H1 (cell line): ENCODE measurements around the gene DTNB. TPM values are rescaled to one million over a fixed set of nuclear protein-coding genes. Genes with fewer than 3 reads are reported as not detected.

Source experiments
- CTCF ChIA-PET: fragments of 300-600 bp; sonication (Branson Sonifier 250); formaldehyde crosslinking; loops from one replicate; lab custom pipeline; 2021; ENCODE audit not compliant: partially characterized antibody; lab: Charles Lee
- POLR2A ChIA-PET: fragments of 300-600 bp; sonication (Branson Sonifier 250); formaldehyde crosslinking; loops from one replicate; lab custom pipeline; 2021; ENCODE audit warnings: inconsistent platforms; ENCODE audit not compliant: partially characterized antibody; lab: Charles Lee
- DNase-seq, 2 experiments: peaks; one replicate each; pipeline versions ENCODE4 v3.0.0 to v3.0.0-alpha.2; 2010 to 2022; ENCODE audit warnings: low spot score in 2 of 2, low read depth in 1 of 2, mixed read lengths in 1 of 2
- FAIRE-seq: peaks from 2 replicates; lab custom pipeline; 2011; peaks lifted over from hg19 to GRCh38; lab: Jason Lieb, UNC
- H2AFZ ChIP-seq: 2 replicates; pipeline ENCODE4 v1.8.1; 2012; ENCODE audit warnings: low read length, inconsistent platforms
- H2AK5ac ChIP-seq: 2 replicates; pipeline ENCODE4 v1.6.1; 2013; ENCODE audit warnings: low read depth, low read length
- H2BK120ac ChIP-seq: replicated peaks from 2 replicates; pipeline ENCODE3; 2013; ENCODE audit warnings: low read depth, low read length, inconsistent platforms
- H2BK12ac ChIP-seq: 2 replicates; pipeline ENCODE4 v1.6.1; 2013; ENCODE audit warnings: low read depth, low read length
- H2BK15ac ChIP-seq: 2 replicates; pipeline ENCODE4 v1.6.1; 2013; ENCODE audit warnings: low read length
- H2BK20ac ChIP-seq: 2 replicates; pipeline ENCODE4 v1.6.1; 2013; ENCODE audit warnings: low read length
- H2BK5ac ChIP-seq: 2 replicates; pipeline ENCODE4 v1.6.1; 2013; ENCODE audit warnings: low read depth, low read length
- H3K14ac ChIP-seq: 2 replicates; pipeline ENCODE4 v1.6.1; 2013; ENCODE audit warnings: inconsistent platforms; ENCODE audit not compliant: insufficient read length
- H3K18ac ChIP-seq: 2 replicates; pipeline ENCODE4 v1.6.1; 2013; ENCODE audit warnings: low read length; ENCODE audit errors: extremely low read depth
- H3K23ac ChIP-seq: 2 replicates; pipeline ENCODE4 v1.6.1; 2013; ENCODE audit warnings: inconsistent platforms; ENCODE audit not compliant: insufficient read length
- H3K23me2 ChIP-seq: 2 replicates; pipeline ENCODE4 v1.6.1; 2013; ENCODE audit warnings: low read depth, low read length
- H3K27ac ChIP-seq: 2 replicates; pipeline ENCODE4 v1.6.1; 2011; ENCODE audit warnings: low read depth, low read length, inconsistent platforms
- H3K27me3 ChIP-seq, 4 experiments: replicated peaks in 1 of 4; 1 replicate in 1 of 4; 2 replicates in 3 of 4; pipeline versions ENCODE4 v1.6.1 to v1.8.1; 2011 to 2013; ENCODE audit warnings: low read length in 3 of 4, mild to moderate bottlenecking in 3 of 4, inconsistent platforms in 2 of 4, mixed read lengths in 2 of 4, moderate library complexity in 1 of 4; ENCODE audit not compliant: control insufficient read depth in 3 of 4, insufficient read depth in 3 of 4; ENCODE audit errors: extremely low read depth in 1 of 4
- H3K36me3 ChIP-seq, 4 experiments: 2 replicates each; pipeline versions ENCODE4 v1.6.1 to v1.8.1; 2011 to 2013; ENCODE audit warnings: mild to moderate bottlenecking in 4 of 4, low read length in 3 of 4, moderate library complexity in 2 of 4, control low read depth in 1 of 4, inconsistent platforms in 1 of 4; ENCODE audit not compliant: insufficient read depth in 4 of 4, control insufficient read depth in 2 of 4
- H3K4ac ChIP-seq: replicated peaks from 2 replicates; pipeline ENCODE3; 2013; ENCODE audit warnings: low read length, low read depth, mixed read lengths, inconsistent platforms; ENCODE audit not compliant: insufficient read length
- H3K4me1 ChIP-seq, 4 experiments: replicated peaks in 1 of 4; 1 replicate in 1 of 4; 2 replicates in 3 of 4; pipeline versions ENCODE4 v1.6.1 to v1.8.1; 2011 to 2013; ENCODE audit warnings: low read length in 3 of 4, inconsistent platforms in 2 of 4, mixed read lengths in 1 of 4; ENCODE audit not compliant: insufficient read depth in 4 of 4, control insufficient read depth in 3 of 4
- H3K4me2 ChIP-seq, 2 experiments: 2 replicates each; pipeline versions ENCODE4 v1.6.1 to v1.8.1; 2011 to 2013; ENCODE audit warnings: low read depth in 2 of 2, low read length in 2 of 2, control low read depth in 1 of 2, inconsistent platforms in 1 of 2, mild to moderate bottlenecking in 1 of 2; ENCODE audit not compliant: insufficient read depth in 1 of 2
- H3K4me3 ChIP-seq, 4 experiments: fragments of 200-600, 300-600 bp in 1 of 4; sonication (generic), shearing (Covaris generic), sonication (Bioruptor Twin) in 1 of 4; 2 replicates each; pipeline versions ENCODE4 v1.5.1 to v1.8.1; 2011 to 2016; ENCODE audit warnings: low read length in 4 of 4, low read depth in 3 of 4, control low read depth in 2 of 4, inconsistent platforms in 2 of 4, mild to moderate bottlenecking in 2 of 4, mixed read lengths in 1 of 4, moderate library complexity in 1 of 4; ENCODE audit not compliant: insufficient read depth in 2 of 4; ENCODE audit errors: extremely low read depth in 1 of 4
- H3K56ac ChIP-seq: replicated peaks from 2 replicates; pipeline ENCODE3; 2013; ENCODE audit warnings: low read depth, mild to moderate bottlenecking, mixed read lengths, low read length, inconsistent platforms; ENCODE audit not compliant: insufficient read length
- H3K79me1 ChIP-seq: 2 replicates; pipeline ENCODE4 v1.6.1; 2013; ENCODE audit warnings: low read depth, low read length, control low read depth
- H3K79me2 ChIP-seq, 2 experiments: 2 replicates each; pipeline versions ENCODE4 v1.6.1 to v1.8.1; 2012 to 2013; ENCODE audit warnings: low read length in 2 of 2, mild to moderate bottlenecking in 2 of 2, inconsistent platforms in 1 of 2; ENCODE audit not compliant: insufficient read depth in 2 of 2, control insufficient read depth in 1 of 2
- H3K9ac ChIP-seq, 4 experiments: replicated peaks in 1 of 4; 1 replicate in 1 of 4; 2 replicates in 3 of 4; pipeline versions ENCODE4 v1.6.1 to v1.8.1; 2011 to 2013; ENCODE audit warnings: low read depth in 3 of 4, low read length in 3 of 4, control low read depth in 2 of 4, mild to moderate bottlenecking in 2 of 4, moderate library complexity in 2 of 4, inconsistent platforms in 1 of 4; ENCODE audit errors: extremely low read depth in 1 of 4
- H3K9me3 ChIP-seq, 2 experiments: 2 replicates each; pipeline versions ENCODE4 v1.6.1 to v1.8.1; 2012 to 2013; ENCODE audit warnings: mild to moderate bottlenecking in 2 of 2, moderate library complexity in 2 of 2, control low read depth in 1 of 2, inconsistent platforms in 1 of 2, low read depth in 1 of 2, low read length in 1 of 2, mixed read lengths in 1 of 2; ENCODE audit not compliant: insufficient read depth in 2 of 2
- H4K20me1 ChIP-seq, 2 experiments: replicated peaks in 1 of 2; 2 replicates each; pipeline versions ENCODE3 to v1.8.1; 2011 to 2013; ENCODE audit warnings: inconsistent platforms in 2 of 2, low read length in 2 of 2, mild to moderate bottlenecking in 1 of 2; ENCODE audit not compliant: insufficient read depth in 2 of 2, control insufficient read depth in 1 of 2
- H4K5ac ChIP-seq: 2 replicates; pipeline ENCODE4 v1.6.1; 2013; ENCODE audit warnings: low read length, low read depth, mixed read lengths, inconsistent platforms; ENCODE audit not compliant: insufficient read length
- H4K8ac ChIP-seq: 2 replicates; pipeline ENCODE4 v1.8.0; 2013; ENCODE audit warnings: mild to moderate bottlenecking, moderate library complexity, low read length, inconsistent platforms; ENCODE audit not compliant: insufficient read depth; ENCODE audit errors: extremely low read depth
- H4K91ac ChIP-seq: replicated peaks from 2 replicates; pipeline ENCODE3; 2013; ENCODE audit warnings: low read length, mixed read lengths, inconsistent platforms; ENCODE audit not compliant: insufficient read length
- ATF3 ChIP-seq: IDR thresholded peaks from 2 replicates; pipeline ENCODE4 v1.6.1; 2011; ENCODE audit warnings: low read depth, mild to moderate bottlenecking, low read length; ENCODE audit not compliant: insufficient read depth
- E2F6 ChIP-seq: IDR thresholded peaks from 2 replicates; pipeline ENCODE4 v1.6.1; 2012; ENCODE audit warnings: inconsistent platforms
- POLR2A ChIP-seq, 2 experiments: IDR thresholded peaks; 1 replicate in 1 of 2; 2 replicates in 1 of 2; pipeline ENCODE4 v1.6.1; 2011; ENCODE audit warnings: low read depth in 2 of 2, low read length in 2 of 2, mild to moderate bottlenecking in 2 of 2; ENCODE audit errors: control extremely low read depth in 1 of 2
- WGBS, 2 experiments: shearing (Covaris generic) in 1 of 2; methylation state at CpG; one replicate each; pipeline versions ENCODE4 v1.1.6 to v1.1.7; 2013 to 2015; ENCODE audit warnings: low lambda C conversion rate in 2 of 2, mixed read lengths in 2 of 2, inconsistent platforms in 1 of 2, low coverage in 1 of 2, missing lambda C conversion rate in 1 of 2; ENCODE audit not compliant: insufficient replicate concordance in 2 of 2, insufficient coverage in 1 of 2, insufficient read length in 1 of 2; ENCODE audit errors: extremely low coverage in 1 of 2, missing lambda C conversion rate in 1 of 2; 5-methylcytosine and 5-hydroxymethylcytosine counted together
- polyA plus RNA-seq, 7 experiments: library from polyadenylated mRNA; depleted of rRNA in 3 of 7; stranded (reverse) in 5 of 7; unstranded in 2 of 7; fragments of >200 nt in 5 of 7; fragments of 200-250 nt in 2 of 7; gene quantifications; 1 replicate in 5 of 7; 2 replicates in 1 of 7; 4 replicates in 1 of 7; pipeline versions ENCODE4 v1.2.1 to v1.2.3, GENCODE V29; 2011 to 2013; ENCODE audit warnings: missing spikeins in 2 of 7, mixed read lengths in 2 of 7
- total RNA-seq: library from RNA; stranded (reverse); fragmentation: NEBNext Ultra II Directional; extraction: Animal tissue kit (Norgen Biotek cat#: 25700); gene quantifications from 2 replicates; pipeline ENCODE4 v1.2.1, GENCODE V29; 2021

Gene DTNB
- total and polyA plus RNA-seq, 2 of the 8 experiments (the other 6 are each of a cell fraction or from before 2014, with no cell fraction given): 39.6 to 49.5 TPM

- no peak overlapping the region for H3K27ac ChIP-seq
- H2AK5ac ChIP-seq: no peak overlapping the region
- WGBS, 2 experiments: 79% methylated on average over 6 of the region's 6 CpGs; no CpG with 5 or more reads in 1 of the 2 experiments
- FAIRE-seq (no peak), DNase-seq (no peak)
- H3K4ac ChIP-seq: no peak overlapping the region
- H3K4me1 ChIP-seq: no peaks in the 10 kb centered on the region
- no peak overlapping the region for H2BK5ac ChIP-seq
- H3K79me2 ChIP-seq: no peaks in the 10 kb centered on the region
- H4K5ac ChIP-seq: no peak overlapping the region
- H3K23me2 ChIP-seq: no peaks in the 10 kb centered on the region
- H4K8ac ChIP-seq: no peak overlapping the region
- no peak overlapping the region for H3K14ac ChIP-seq
- H2BK15ac ChIP-seq: no peak overlapping the region
- H2BK120ac ChIP-seq: no peak overlapping the region
- POLR2A ChIA-PET: no interaction called here
- H3K4me3 ChIP-seq: no peak overlapping the region
- no peak overlapping the region for H2AFZ ChIP-seq
- H3K36me3 ChIP-seq: no peaks in the 10 kb centered on the region; a peak in 1 of 8 replicates
- no peak overlapping the region for H3K18ac ChIP-seq
- no peaks in the 10 kb centered on the region for H3K79me1 ChIP-seq
- H3K9me3 ChIP-seq: no peaks in the 10 kb centered on the region
- H4K20me1 ChIP-seq: no peaks in the 10 kb centered on the region
- H3K9ac ChIP-seq: no peak overlapping the region
- no peak overlapping the region for H4K91ac ChIP-seq
- CTCF ChIA-PET: interaction anchor here (0.5 to 2.1 kb wide), 17 partner anchors 9 to 338 kb away, joined by 3 to 7 read pairs (median 4); no protein-coding TSS in a partner anchor
- no peak overlapping the region for H2BK12ac ChIP-seq
- no peak overlapping the region for H3K56ac ChIP-seq
- TF ChIP-seq POLR2A (IDR thresholded peaks at IDR 0.05; ENCODE audit: control extremely low read depth in 1 of 2, low read depth in 2 of 2, low read length in 2 of 2) (no peak), ATF3 (no peak), E2F6 (no peak)
- H2BK20ac ChIP-seq: no peak overlapping the region
- no peak overlapping the region for H3K23ac ChIP-seq
- no peak overlapping the region for H3K4me2 ChIP-seq
- no peaks in the 10 kb centered on the region for H3K27me3 ChIP-seq
Observed at GRCh38 chr2:25566094-25566493, 107.3 kb downstream of the DTNB start.
